ENCODE results near the gene QRSL1. TPM values are rescaled to one million over a fixed set of nuclear protein-coding genes. Genes with fewer than 3 reads are reported as not detected.
A peak's percentile ranks its signal among the peaks of the same experiment; 100 is the strongest.

QRSL1 gene
- total and polyA plus RNA-seq, 9 of the 15 experiments (the other 6 are each of a cell fraction or from before 2014, with no cell fraction given): 14.6 to 31.5 (median 23.0) TPM

GRCh38 chr6:106677282-106677681 is 47.9 kb downstream of the QRSL1 start:
- H3K9me3 ChIP-seq (replicated peaks; ENCODE audit: control insufficient read depth, insufficient read depth, low read depth, low read length): no peaks in the 10 kb centered on the region
- H3K4me1 ChIP-seq (replicated peaks in 1 of 2; ENCODE audit: control insufficient read depth in 2 of 2, insufficient read depth in 2 of 2, low read length in 2 of 2): no peaks in the 10 kb centered on the region
- no peaks in the 10 kb centered on the region for H3K9me1 ChIP-seq (ENCODE audit: control insufficient read depth, insufficient read depth, low read length)
- DNase-seq (ENCODE audit: extremely low read depth in 1 of 4, low spot score in 3 of 4): no peak
- H3K36me3 ChIP-seq (ENCODE audit: control insufficient read depth, insufficient read depth, low read length): no peaks in the 10 kb centered on the region
- ATAC-seq: no peak
- H2AFZ ChIP-seq (ENCODE audit: low read depth, low read length): no peak overlapping the region
- no peak overlapping the region for H3K9ac ChIP-seq (ENCODE audit: insufficient read depth in 1 of 2, low read depth in 2 of 2, low read length in 2 of 2)
- 14% methylated on average over 3 of the region's 3 CpGs for WGBS (ENCODE audit: insufficient coverage, low coverage, missing lambda C conversion rate)
- in situ Hi-C loops (cut with MboI) (no loop called here), intact Hi-C loops (cut with micrococcal nuclease) (no loop called here)
- no TSS peak for BruUV-seq (replicated peaks)
- H3K79me2 ChIP-seq (ENCODE audit: control insufficient read depth, insufficient read depth, low read length): no peaks in the 10 kb centered on the region
- no peaks in the 10 kb centered on the region for H4K20me1 ChIP-seq (replicated peaks; ENCODE audit: control insufficient read depth, insufficient read depth, low read length)
- no peak for TF ChIP-seq ZNF280B (CRISPR knock-in tag; IDR thresholded peaks at IDR 0.05)
- peak; percentile 12; the same call in 1 of the 2 replicates for TF ChIP-seq SPI1 (IDR thresholded peaks at IDR 0.05; ENCODE audit: borderline replicate concordance, low read depth, low read length)
- ChIA-PET POLR2A (no interaction called here), CTCF (ENCODE audit: low intra/inter-chr PET ratio) (no interaction called here)
- FAIRE-seq: peak; percentile 19
- no peak overlapping the region for H3K4me2 ChIP-seq (ENCODE audit: insufficient read depth, low read length)
- no peak overlapping the region for H3K27ac ChIP-seq (ENCODE audit: extremely low read depth, low read depth, low read length)
- H3K27me3 ChIP-seq (ENCODE audit: control insufficient read depth in 2 of 2, insufficient read depth in 2 of 2, low read length in 2 of 2): no peaks in the 10 kb centered on the region; a peak in 1 of 5 replicates
- H3K4me3 ChIP-seq: no peak overlapping the region

GRCh38 chr6:106684011-106684410 is 54.6 kb downstream of the QRSL1 start:
- 47% methylated on average over 4 of the region's 4 CpGs for WGBS (ENCODE audit: insufficient coverage, low coverage, missing lambda C conversion rate)
- ATAC-seq: no peak
- CTCF ChIA-PET (ENCODE audit: low intra/inter-chr PET ratio): no interaction called here
- TF ChIP-seq EP400 (IDR thresholded peaks at IDR 0.05): no peak

More at GRCh38 chr6:106684011-106684410, 54.6 kb downstream of the QRSL1 start:
- BruUV-seq (replicated peaks): no TSS peak
- no peaks in the 10 kb centered on the region for H3K4me1 ChIP-seq (replicated peaks in 1 of 2; ENCODE audit: control insufficient read depth in 2 of 2, insufficient read depth in 2 of 2, low read length in 2 of 2)
- no peaks in the 10 kb centered on the region for H3K79me2 ChIP-seq (ENCODE audit: control insufficient read depth, insufficient read depth, low read length)
- in situ Hi-C loops (cut with MboI): no loop called here
- FAIRE-seq (no peak), DNase-seq (ENCODE audit: extremely low read depth in 1 of 4, low spot score in 3 of 4) (no peak)
- POLR2A ChIA-PET: interaction anchor here (0.6 kb wide), 1 partner anchor 10 kb away, joined by 3 read pairs; no protein-coding TSS in a partner anchor
- H3K36me3 ChIP-seq (ENCODE audit: control insufficient read depth, insufficient read depth, low read length): no peaks in the 10 kb centered on the region
- H3K27me3 ChIP-seq (ENCODE audit: control insufficient read depth in 2 of 2, insufficient read depth in 2 of 2, low read length in 2 of 2): peaks cover 0 to 10% of the 10 kb centered on the region in 2 experiments; a peak in 4 of 5 replicates
- H3K9me3 ChIP-seq (replicated peaks; ENCODE audit: control insufficient read depth, insufficient read depth, low read depth, low read length): no peaks in the 10 kb centered on the region
- no peaks in the 10 kb centered on the region for H3K9me1 ChIP-seq (ENCODE audit: control insufficient read depth, insufficient read depth, low read length)
- no peaks in the 10 kb centered on the region for H4K20me1 ChIP-seq (replicated peaks; ENCODE audit: control insufficient read depth, insufficient read depth, low read length)
- no peak overlapping the region for H3K4me3 ChIP-seq
- H2AFZ ChIP-seq (ENCODE audit: low read depth, low read length): no peak overlapping the region
- H3K9ac ChIP-seq (ENCODE audit: insufficient read depth in 1 of 2, low read depth in 2 of 2, low read length in 2 of 2): no peak overlapping the region
- intact Hi-C loops (cut with micrococcal nuclease): no loop called here
- H3K4me2 ChIP-seq (ENCODE audit: insufficient read depth, low read length): no peak overlapping the region
- H3K27ac ChIP-seq (ENCODE audit: extremely low read depth, low read depth, low read length): no peak overlapping the region

Measured in K562 (cell line).